ENCODE results near the gene PATE4. TPM values are rescaled to one million over a fixed set of nuclear protein-coding genes. Genes with fewer than 3 reads are reported as not detected.
"Not testable (repeated sequence)": the region's sequence is repeated elsewhere in the genome, so short reads cannot be mapped to it uniquely, and the experiment has no call there.

Gene PATE4
- total RNA-seq, 1 donor from 2014 or later, result not detected

- Histone ChIP-seq H3K36me3 (no peaks in the 10 kb centered on the region), H3K27me3 (no peaks in the 10 kb centered on the region), H3K4me1 (no peaks in the 10 kb centered on the region), H3K4me3 (no peak overlapping the region), H3K9me3 (peaks cover 6% of the 10 kb centered on the region), H3K27ac (no peak overlapping the region)
- intact Hi-C loops (cut with DNase I), result no loop called here
- DNase-seq (no peak), ATAC-seq (no peak)
- TF ChIP-seq CTCF (IDR thresholded peaks at IDR 0.05), result no peak
Observed at GRCh38 chr11:125802387-125802786, 30.7 kb upstream of the PATE4 start.

GRCh38 chr11:125807909-125808308, 25.2 kb upstream of the PATE4 start:
- H3K27me3 ChIP-seq, result no peaks in the 10 kb centered on the region
- no peak for TF ChIP-seq CTCF (IDR thresholded peaks at IDR 0.05)
- H3K36me3 ChIP-seq, result no peaks in the 10 kb centered on the region
- DNase-seq (no peak), ATAC-seq (no peak)
- H3K4me3 ChIP-seq, result no peak overlapping the region
- no peak overlapping the region for H3K27ac ChIP-seq
- no peaks in the 10 kb centered on the region for H3K9me3 ChIP-seq
- H3K4me1 ChIP-seq, result no peaks in the 10 kb centered on the region
- intact Hi-C loops (cut with DNase I), result no loop called here

GRCh38 chr11:125835748-125836147, 2.6 kb downstream of the PATE4 start:
- Histone ChIP-seq H3K4me3 (no peak overlapping the region), H3K36me3 (no peaks in the 10 kb centered on the region), H3K27ac (no peak overlapping the region), H3K27me3 (no peaks in the 10 kb centered on the region), H3K4me1 (no peaks in the 10 kb centered on the region), H3K9me3 (no peaks in the 10 kb centered on the region)
- intact Hi-C loops (cut with DNase I), result no loop called here
- ATAC-seq (no peak), DNase-seq (no peak)
- TF ChIP-seq CTCF (IDR thresholded peaks at IDR 0.05), result no peak

GRCh38 chr11:125842321-125842948, 9.3 kb downstream of the PATE4 start:
- DNase-seq, result no peak
- no peak overlapping the region for H3K4me3 ChIP-seq
- intact Hi-C loops (cut with DNase I), result no loop called here
- no peak for TF ChIP-seq CTCF (IDR thresholded peaks at IDR 0.05)
- H3K27ac ChIP-seq, result no peak overlapping the region
- ATAC-seq, result no peak
- H3K27me3 ChIP-seq, result no peaks in the 10 kb centered on the region
- H3K4me1 ChIP-seq, result no peaks in the 10 kb centered on the region
- peaks cover 7% of the 10 kb centered on the region for H3K9me3 ChIP-seq
- no peaks in the 10 kb centered on the region for H3K36me3 ChIP-seq

GRCh38 chr11:125846188-125846587, 13.1 kb downstream of the PATE4 start:
- no peak overlapping the region for H3K27ac ChIP-seq
- no peak for TF ChIP-seq CTCF (IDR thresholded peaks at IDR 0.05)
- H3K36me3 ChIP-seq, result no peaks in the 10 kb centered on the region
- no peaks in the 10 kb centered on the region for H3K27me3 ChIP-seq
- ATAC-seq (no peak), DNase-seq (no peak)
- no peaks in the 10 kb centered on the region for H3K4me1 ChIP-seq
- intact Hi-C loops (cut with DNase I), result no loop called here
- H3K4me3 ChIP-seq, result no peak overlapping the region
- H3K9me3 ChIP-seq, result peaks cover 7% of the 10 kb centered on the region

GRCh38 chr11:125857670-125858069, 24.6 kb downstream of the PATE4 start:
- DNase-seq; H3K4me1 ChIP-seq; H3K27me3 ChIP-seq; ATAC-seq; H3K36me3 ChIP-seq; H3K27ac ChIP-seq; H3K9me3 ChIP-seq; H3K4me3 ChIP-seq; intact Hi-C loops (cut with DNase I): not testable (repeated sequence)

- H3K9me3 ChIP-seq; intact Hi-C loops (cut with DNase I); H3K36me3 ChIP-seq; ATAC-seq; DNase-seq; H3K4me1 ChIP-seq; H3K27me3 ChIP-seq; H3K27ac ChIP-seq; H3K4me3 ChIP-seq: not testable (repeated sequence)
Observed at GRCh38 chr11:125862786-125863185, 29.7 kb downstream of the PATE4 start.

- intact Hi-C loops (cut with DNase I); H3K4me1 ChIP-seq; DNase-seq; H3K4me3 ChIP-seq; H3K9me3 ChIP-seq; H3K36me3 ChIP-seq; H3K27me3 ChIP-seq; ATAC-seq; H3K27ac ChIP-seq: not testable (repeated sequence)
Observed at GRCh38 chr11:125865354-125865753, 32.2 kb downstream of the PATE4 start.

Measured in upper lobe of right lung (tissue), 1 donor.